Tibial nerve (tissue), 4 donors: ENCODE data around the gene ZC3H8. TPM values are rescaled to one million over a fixed set of nuclear protein-coding genes. Genes with fewer than 3 reads are reported as not detected.

Experiments
- DNase-seq, 2 donors: peaks; one replicate each; pipeline ENCODE4 v3.0.0-alpha.2; 2019; ENCODE audit warnings: low spot score in 2 of 2
- H3K27ac ChIP-seq, 4 donors: fragments of 200-600 bp; sonication (generic) in 3 of 4; one replicate each; pipeline ENCODE4 v1.5.1; 2017 to 2019; ENCODE audit warnings: mild to moderate bottlenecking in 1 of 4
- H3K27me3 ChIP-seq, 2 donors: fragments of 200-600 bp; sonication (generic) in 1 of 2; one replicate each; pipeline versions ENCODE4 v1.5.1 to v1.6.0; 2017 to 2019
- H3K36me3 ChIP-seq, 3 donors: fragments of 200-600 bp; sonication (generic); one replicate each; pipeline ENCODE4 v1.5.1; 2018 to 2019
- H3K4me1 ChIP-seq, 4 donors: fragments of 200-600 bp; sonication (generic) in 3 of 4; one replicate each; pipeline ENCODE4 v1.5.1; 2017 to 2019
- H3K4me3 ChIP-seq, 4 donors: fragments of 200-600 bp; sonication (generic) in 3 of 4; one replicate each; pipeline ENCODE4 v1.5.1; 2017 to 2019; ENCODE audit warnings: mild to moderate bottlenecking in 1 of 4, moderate library complexity in 1 of 4
- H3K9me3 ChIP-seq, 4 donors: fragments of 200-600 bp; sonication (generic) in 3 of 4; one replicate each; pipeline ENCODE4 v1.5.1; 2017 to 2019
- EP300 ChIP-seq, 2 donors: sonication (generic); formaldehyde crosslinking; IDR thresholded peaks; one replicate each; pipeline ENCODE4 v1.6.1; 2017; ENCODE audit warnings: antibody characterized with exemption in 2 of 2, mild to moderate bottlenecking in 1 of 2
- POLR2A ChIP-seq, 2 donors: fragments of 450-650 bp; IDR thresholded peaks; one replicate each; pipeline ENCODE4 v1.6.1; 2017; ENCODE audit warnings: antibody characterized with exemption in 2 of 2, mild to moderate bottlenecking in 2 of 2, moderate library complexity in 2 of 2
- WGBS, 2 donors: methylation state at CpG; one replicate each; pipeline ENCODE4 v1.1.5; 2018; 5-methylcytosine and 5-hydroxymethylcytosine counted together
- total RNA-seq, 4 donors: library from RNA; depleted of rRNA; stranded (reverse); fragments of >200 nt; gene quantifications; one replicate each; pipeline ENCODE4 v1.1.0, GENCODE V29; 2016
- TF ChIP-seq, protein P1 (sequence below), 5 experiments: fragments of 200-600 bp in 3 of 5; fragments of 450-650 bp in 2 of 5; sonication (generic) in 3 of 5; IDR thresholded peaks; one replicate each; pipeline ENCODE4 v1.5.1; 2016 to 2019; ENCODE audit warnings: antibody characterized with exemption in 5 of 5, mild to moderate bottlenecking in 3 of 5, moderate library complexity in 2 of 5

The ZC3H8 gene
- total RNA-seq, 4 donors from 2014 or later = 3.5 to 81.6 (median 5.7) TPM

- H3K9me3 ChIP-seq = no peaks in the 10 kb centered on the region
- no peaks in the 10 kb centered on the region for H3K36me3 ChIP-seq
- peak overlapping the region in 1 of 4 donors; percentile 93 for H3K4me3 ChIP-seq
- peaks cover 0 to 30% (median 2%) of the 10 kb centered on the region in 4 donors for H3K4me1 ChIP-seq
- WGBS, 2 donors = 44 to 56% methylated on average over 5 of the region's 5 CpGs
- peak overlapping the region in 2 of 4 donors; percentile 98 to 100 for H3K27ac ChIP-seq
- no peak for TF ChIP-seq EP300 (IDR thresholded peaks at IDR 0.05)
- no peak for TF ChIP-seq POLR2A (IDR thresholded peaks at IDR 0.05)
- TF ChIP-seq, protein P1, sequence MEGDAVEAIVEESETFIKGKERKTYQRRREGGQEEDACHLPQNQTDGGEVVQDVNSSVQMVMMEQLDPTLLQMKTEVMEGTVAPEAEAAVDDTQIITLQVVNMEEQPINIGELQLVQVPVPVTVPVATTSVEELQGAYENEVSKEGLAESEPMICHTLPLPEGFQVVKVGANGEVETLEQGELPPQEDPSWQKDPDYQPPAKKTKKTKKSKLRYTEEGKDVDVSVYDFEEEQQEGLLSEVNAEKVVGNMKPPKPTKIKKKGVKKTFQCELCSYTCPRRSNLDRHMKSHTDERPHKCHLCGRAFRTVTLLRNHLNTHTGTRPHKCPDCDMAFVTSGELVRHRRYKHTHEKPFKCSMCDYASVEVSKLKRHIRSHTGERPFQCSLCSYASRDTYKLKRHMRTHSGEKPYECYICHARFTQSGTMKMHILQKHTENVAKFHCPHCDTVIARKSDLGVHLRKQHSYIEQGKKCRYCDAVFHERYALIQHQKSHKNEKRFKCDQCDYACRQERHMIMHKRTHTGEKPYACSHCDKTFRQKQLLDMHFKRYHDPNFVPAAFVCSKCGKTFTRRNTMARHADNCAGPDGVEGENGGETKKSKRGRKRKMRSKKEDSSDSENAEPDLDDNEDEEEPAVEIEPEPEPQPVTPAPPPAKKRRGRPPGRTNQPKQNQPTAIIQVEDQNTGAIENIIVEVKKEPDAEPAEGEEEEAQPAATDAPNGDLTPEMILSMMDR (IDR thresholded peaks at IDR 0.05) = no peak
- H3K27me3 ChIP-seq = no peaks in the 10 kb centered on the region
- DNase-seq = no peak
Measured at GRCh38 chr2:112276954-112277353, 22.1 kb upstream of the ZC3H8 start.

DNA sequence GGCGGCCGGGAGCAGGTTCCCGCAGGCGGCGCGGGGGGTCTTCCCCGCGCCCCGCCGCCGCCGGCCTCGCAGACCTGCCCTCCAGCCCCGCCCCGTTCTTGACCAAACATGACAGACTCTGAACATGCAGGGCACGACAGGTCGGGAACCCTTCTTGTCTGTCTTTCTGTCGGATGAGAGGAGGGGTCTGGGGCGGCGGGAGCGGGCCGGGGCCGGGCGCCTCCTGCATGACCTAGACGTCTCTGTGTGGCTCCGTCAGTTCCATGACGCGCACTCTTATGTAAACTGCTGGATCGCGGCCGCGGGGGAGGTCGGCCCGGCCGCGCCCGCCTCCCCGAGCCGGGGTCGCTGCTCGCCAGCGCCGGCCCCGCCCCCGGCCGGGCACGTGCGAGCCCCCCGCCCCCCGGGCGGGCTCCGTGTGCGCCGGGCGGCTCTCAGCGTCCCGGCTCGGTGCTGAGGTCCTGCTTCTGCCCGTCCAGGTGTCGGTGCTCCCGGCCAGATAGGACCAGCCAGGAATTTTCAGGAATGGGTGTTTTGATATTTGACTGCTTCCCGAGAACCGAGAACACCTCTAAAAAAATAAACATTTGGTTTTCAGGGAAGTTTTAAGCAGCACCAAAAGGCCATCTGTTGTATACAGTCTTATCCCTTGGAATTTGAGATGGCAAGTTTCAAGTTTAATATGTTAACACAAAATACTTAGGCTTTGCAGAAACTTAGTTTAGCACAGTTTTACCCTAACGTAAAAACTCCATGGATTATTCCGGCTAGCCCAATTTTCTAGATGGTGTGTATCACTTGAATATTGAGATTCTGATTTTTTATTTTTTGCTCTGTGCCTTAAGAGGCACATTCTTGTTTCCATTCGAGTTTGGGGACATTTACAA, 21.3 kb upstream of the ZC3H8 start:
- Histone ChIP-seq H3K27me3 (no peaks in the 10 kb centered on the region), H3K4me3 (peak overlapping the region; percentile 72 to 99 (median 93)), H3K9me3 (no peaks in the 10 kb centered on the region), H3K4me1 (peaks cover 0 to 30% (median 2%) of the 10 kb centered on the region in 4 donors), H3K36me3 (no peaks in the 10 kb centered on the region), H3K27ac (peak overlapping the region; percentile 98 to 100 (median 100))
- peak; percentile 39 to 54 for TF ChIP-seq POLR2A (IDR thresholded peaks at IDR 0.05)
- TF ChIP-seq, protein P1 (IDR thresholded peaks at IDR 0.05) = no peak
- WGBS, 2 donors = 1% methylated on average over 12 to 56 of the region's 66 CpGs
- peak; percentile 76 to 84 for DNase-seq

DNA sequence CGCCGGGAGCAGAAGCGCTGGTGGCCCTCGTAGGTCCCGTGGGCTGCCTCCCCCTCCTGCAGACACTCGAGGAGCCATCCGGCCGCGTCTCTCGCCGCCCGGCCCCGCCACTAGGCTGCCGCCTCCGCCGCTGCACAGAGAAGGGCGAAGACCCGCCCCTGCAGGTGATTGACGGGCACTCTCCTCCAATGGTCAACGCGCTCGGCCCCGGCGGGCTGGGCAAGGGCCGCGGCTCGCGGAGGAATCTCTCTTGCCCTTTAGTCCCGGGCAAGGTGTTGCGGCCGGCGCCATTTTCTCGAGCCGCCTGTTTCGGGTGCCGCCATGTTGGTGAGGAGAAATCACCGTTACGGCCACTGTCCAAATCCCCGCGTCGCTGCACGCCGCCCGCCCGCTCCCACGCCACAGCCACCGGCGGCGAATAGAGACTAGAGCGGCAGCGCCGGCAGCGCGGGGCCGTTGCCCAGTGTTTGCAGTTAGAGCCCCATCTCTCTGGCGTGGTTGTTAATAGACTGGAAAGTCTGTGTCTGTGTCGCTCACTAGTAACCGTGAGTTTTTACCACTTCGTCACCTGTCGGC, 20.6 kb upstream of the ZC3H8 start, which contains the start of gene ZC3H6:
TSS of gene ZC3H6 (plus strand) at position 287 of the 576 bp plus-strand sequence. CDS start 398 bp downstream, outside the sequence.
- Histone ChIP-seq H3K27me3 (no peaks in the 10 kb centered on the region), H3K36me3 (no peaks in the 10 kb centered on the region), H3K4me1 (peaks cover 0 to 30% (median 2%) of the 10 kb centered on the region in 4 donors), H3K9me3 (no peaks in the 10 kb centered on the region), H3K4me3 (peak within 1 kb of the TSS; percentile 72 to 99 (median 93)), H3K27ac (peak within 1 kb of the TSS; percentile 98 to 100 (median 100))
- WGBS, 2 donors = 0 to 2% methylated on average over 17 to 28 of the region's 60 CpGs
- TF ChIP-seq, protein P1 (IDR thresholded peaks at IDR 0.05) = peak in 3 of 5 experiments; percentile 5 to 76 (median 72)
- TF ChIP-seq EP300 (IDR thresholded peaks at IDR 0.05) = peak; percentile 17 to 99
- TF ChIP-seq POLR2A (IDR thresholded peaks at IDR 0.05) = peak; percentile 94 to 96
- DNase-seq = peak; percentile 98

GRCh38 chr2:112273349-112273748, 18.5 kb upstream of the ZC3H8 start:
- no peak for TF ChIP-seq POLR2A (IDR thresholded peaks at IDR 0.05)
- TF ChIP-seq EP300 (IDR thresholded peaks at IDR 0.05) = no peak
- TF ChIP-seq, protein P1 (IDR thresholded peaks at IDR 0.05) = no peak
- DNase-seq = no peak
- 88 to 89% methylated on average over 5 of the region's 5 CpGs for WGBS, 2 donors
- Histone ChIP-seq H3K27ac (no peak overlapping the region), H3K27me3 (no peaks in the 10 kb centered on the region), H3K9me3 (no peaks in the 10 kb centered on the region), H3K4me1 (peaks cover 0 to 20% (median 2%) of the 10 kb centered on the region in 4 donors), H3K4me3 (no peak overlapping the region), H3K36me3 (no peaks in the 10 kb centered on the region)

- TF ChIP-seq, protein P1 (IDR thresholded peaks at IDR 0.05) = no peak
- no peak for TF ChIP-seq EP300 (IDR thresholded peaks at IDR 0.05)
- TF ChIP-seq POLR2A (IDR thresholded peaks at IDR 0.05) = no peak
- no peak overlapping the region for H3K4me3 ChIP-seq
- H3K27me3 ChIP-seq = no peaks in the 10 kb centered on the region
- DNase-seq = no peak
- H3K9me3 ChIP-seq = no peaks in the 10 kb centered on the region
- no peaks in the 10 kb centered on the region for H3K36me3 ChIP-seq
- no peak overlapping the region for H3K27ac ChIP-seq
- H3K4me1 ChIP-seq = peaks cover 0 to 13% (median 2%) of the 10 kb centered on the region in 4 donors
- WGBS, 2 donors = 82 to 84% methylated on average over 5 of the region's 5 CpGs
Measured at GRCh38 chr2:112272669-112273068, 17.8 kb upstream of the ZC3H8 start.
